DMS79 treated with DMSO at 0.1 percent for 48 hours (cell line): ENCODE measurements around the gene SAMD11.
"Not testable (repeated sequence)": the region's sequence is repeated elsewhere in the genome, so short reads cannot be mapped to it uniquely, and the experiment has no call there.

Source experiments
- DNase-seq: peaks from one replicate; lab custom pipeline; 2025; lab: John Stamatoyannopoulos, UW

The SAMD11 gene

GRCh38 chr1:964691-965525 is 41.2 kb downstream of the SAMD11 start:
- DNase-seq, result no peak

GRCh38 chr1:965526-966134 is 41.9 kb downstream of the SAMD11 start:
- DNase-seq, result no peak

- no peak for DNase-seq
Observed at GRCh38 chr1:966135-966703, 42.5 kb downstream of the SAMD11 start, which contains the start of gene PLEKHN1. Gene PLEKHN1, plus strand, starts transcription at chr1:966482. Its CDS starts 50 bp downstream, at chr1:966532.

GRCh38 chr1:966704-967300 is 43.1 kb downstream of the SAMD11 start:
- DNase-seq, result peak; percentile 32

GRCh38 chr1:967466-968343 is 44.0 kb downstream of the SAMD11 start:
- no peak for DNase-seq

- no peak for DNase-seq
Observed at GRCh38 chr1:969260-969855, 45.6 kb downstream of the SAMD11 start.

DNA sequence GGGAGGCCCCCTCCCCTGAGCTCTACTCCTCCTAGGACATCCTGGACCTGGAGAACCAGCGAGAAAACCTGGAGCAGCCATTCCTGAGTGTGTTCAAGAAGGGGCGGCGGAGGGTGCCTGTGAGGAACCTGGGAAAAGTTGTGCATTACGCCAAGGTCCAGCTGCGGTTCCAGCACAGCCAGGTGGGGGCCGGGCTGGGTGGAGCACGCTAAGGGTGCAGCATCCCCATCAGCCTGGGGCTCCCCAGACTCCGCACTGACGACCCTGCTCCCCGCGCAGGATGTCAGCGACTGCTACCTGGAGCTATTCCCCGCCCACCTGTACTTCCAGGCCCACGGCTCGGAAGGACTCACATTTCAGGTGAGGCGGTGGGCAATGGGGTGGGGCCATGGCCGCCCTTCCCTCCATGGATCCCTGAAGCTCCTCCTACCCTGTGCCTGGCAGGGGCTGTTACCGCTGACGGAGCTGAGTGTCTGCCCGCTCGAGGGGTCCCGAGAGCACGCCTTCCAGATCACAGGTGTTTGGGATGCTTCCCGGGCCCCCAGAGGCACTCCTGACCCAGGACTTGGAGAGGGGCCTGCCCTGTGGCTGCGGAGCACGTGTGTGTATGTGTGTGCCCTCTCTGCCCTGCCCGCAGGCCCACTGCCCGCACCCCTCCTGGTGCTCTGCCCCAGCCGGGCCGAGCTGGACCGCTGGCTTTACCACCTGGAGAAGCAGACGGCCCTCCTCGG is 46.7 kb downstream of the SAMD11 start:
- peak; percentile 38 for DNase-seq

DNA sequence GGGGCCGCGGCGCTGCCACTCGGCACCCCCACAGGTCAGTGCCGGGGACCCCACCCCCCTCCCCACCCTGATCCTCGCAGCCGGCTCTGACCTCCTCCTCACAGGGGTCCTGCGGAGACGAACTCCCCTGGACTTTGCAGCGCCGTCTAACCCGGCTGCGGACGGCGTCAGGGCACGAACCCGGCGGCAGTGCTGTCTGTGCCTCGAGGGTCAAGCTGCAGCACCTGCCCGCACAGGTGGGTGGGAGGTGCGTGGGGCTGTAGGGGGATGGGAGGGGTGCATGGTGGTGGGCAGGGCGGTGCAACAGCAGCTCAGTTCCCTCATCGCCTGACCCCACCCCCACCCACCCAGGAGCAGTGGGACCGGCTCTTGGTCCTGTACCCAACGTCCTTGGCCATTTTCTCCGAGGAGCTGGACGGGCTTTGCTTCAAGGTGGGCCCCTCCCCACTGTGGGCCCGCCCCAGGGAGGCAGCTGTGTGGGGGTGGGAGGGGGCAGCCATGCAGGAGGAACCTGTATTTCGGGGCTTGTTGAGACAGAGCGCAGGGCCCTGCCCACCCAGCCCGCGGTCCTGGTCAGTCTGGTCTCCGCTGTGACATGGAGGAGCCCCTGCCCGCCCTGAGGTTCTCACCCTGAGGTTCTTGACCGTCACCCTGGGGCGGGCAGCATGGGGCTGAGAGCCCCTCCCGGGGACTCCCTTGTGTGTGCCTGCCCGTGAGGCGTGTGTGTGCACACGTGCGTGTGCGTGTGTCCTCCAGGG is 47.4 kb downstream of the SAMD11 start:
- DNase-seq, result no peak

DNA sequence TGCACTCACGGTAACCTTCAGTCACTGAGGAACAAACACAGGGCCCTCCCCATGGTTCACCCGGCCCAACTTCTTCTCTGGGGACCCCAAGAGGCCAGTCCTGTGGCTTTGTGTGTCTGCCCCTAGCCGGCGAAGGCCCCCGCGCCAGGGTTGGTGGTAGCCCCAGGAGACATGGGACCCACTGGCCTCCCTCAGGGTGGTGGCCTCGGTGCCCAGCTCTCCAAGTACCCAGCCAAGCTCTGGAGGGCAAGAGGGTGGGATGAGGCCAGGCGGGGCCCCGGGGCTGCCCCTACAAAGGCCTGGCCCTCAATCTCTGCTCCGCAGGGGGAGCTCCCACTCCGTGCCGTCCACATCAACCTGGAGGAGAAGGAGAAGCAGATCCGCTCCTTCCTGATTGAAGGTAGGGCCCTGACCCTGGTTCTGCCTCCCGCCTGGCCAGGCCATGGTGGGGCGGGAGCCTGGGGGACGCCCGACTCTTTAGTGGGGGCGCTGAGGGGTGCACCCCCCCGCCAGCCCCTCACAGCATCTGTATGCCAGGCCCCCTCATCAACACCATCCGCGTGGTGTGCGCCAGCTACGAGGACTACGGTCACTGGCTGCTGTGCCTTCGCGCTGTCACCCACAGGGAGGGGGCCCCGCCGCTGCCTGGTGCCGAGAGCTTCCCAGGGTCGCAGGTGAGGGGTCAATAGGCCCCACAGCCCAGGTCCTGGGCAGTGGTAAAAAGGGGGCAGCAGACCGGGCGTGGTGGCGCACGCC is 48.2 kb downstream of the SAMD11 start:
- DNase-seq, result no peak

GRCh38 chr1:972726-973458 is 49.2 kb downstream of the SAMD11 start:
- DNase-seq, result no peak

DNA sequence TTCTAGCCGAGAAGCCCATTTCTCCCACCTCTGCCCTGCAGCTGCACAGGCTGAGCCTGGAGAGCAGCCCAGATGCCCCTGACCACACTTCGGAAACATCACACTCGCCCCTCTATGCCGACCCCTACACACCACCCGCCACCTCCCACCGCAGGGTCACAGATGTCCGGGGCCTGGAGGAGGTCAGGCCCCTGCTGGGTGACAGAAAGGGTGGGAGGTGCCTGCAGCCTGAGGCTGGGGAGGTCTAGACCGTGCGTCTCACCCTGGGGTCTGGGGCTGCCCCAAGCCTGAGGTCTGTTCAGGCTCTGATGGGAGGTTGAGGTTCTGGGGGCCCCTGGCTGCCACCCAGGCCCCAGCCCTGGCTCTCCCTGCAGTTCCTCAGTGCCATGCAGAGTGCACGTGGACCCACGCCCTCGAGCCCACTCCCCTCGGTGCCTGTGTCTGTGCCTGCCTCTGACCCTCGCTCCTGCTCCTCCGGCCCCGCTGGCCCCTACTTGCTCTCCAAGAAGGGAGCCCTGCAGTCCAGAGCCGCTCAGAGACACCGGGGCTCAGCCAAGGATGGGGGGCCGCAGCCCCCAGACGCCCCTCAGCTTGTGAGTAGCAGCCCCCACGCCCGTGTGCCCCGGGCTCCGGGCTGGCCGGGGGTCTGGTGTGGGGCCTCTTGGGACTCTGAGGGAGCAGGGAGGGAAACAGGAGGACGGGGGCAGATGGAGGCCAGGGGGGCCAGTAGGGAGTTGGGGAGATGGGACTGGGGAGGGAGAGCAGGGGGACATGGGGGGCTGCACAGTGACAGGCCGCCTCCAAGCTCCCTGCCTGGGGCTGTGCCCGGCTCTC is 50.0 kb downstream of the SAMD11 start:
- no peak for DNase-seq

DNA sequence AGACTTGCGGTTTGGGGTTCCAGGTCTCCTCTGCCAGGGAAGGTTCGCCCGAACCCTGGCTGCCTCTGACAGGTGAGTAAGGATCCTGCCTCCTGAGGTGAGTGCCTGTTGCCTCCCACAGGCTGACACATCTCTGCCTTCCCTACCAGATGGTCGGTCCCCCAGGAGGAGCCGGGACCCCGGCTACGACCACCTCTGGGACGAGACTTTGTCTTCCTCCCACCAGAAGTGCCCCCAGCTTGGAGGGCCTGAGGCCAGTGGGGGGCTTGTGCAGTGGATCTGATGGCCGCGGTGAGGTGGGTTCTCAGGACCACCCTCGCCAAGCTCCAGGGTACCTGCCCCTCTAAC is 50.5 kb downstream of the SAMD11 start:
- no peak for DNase-seq

DNA sequence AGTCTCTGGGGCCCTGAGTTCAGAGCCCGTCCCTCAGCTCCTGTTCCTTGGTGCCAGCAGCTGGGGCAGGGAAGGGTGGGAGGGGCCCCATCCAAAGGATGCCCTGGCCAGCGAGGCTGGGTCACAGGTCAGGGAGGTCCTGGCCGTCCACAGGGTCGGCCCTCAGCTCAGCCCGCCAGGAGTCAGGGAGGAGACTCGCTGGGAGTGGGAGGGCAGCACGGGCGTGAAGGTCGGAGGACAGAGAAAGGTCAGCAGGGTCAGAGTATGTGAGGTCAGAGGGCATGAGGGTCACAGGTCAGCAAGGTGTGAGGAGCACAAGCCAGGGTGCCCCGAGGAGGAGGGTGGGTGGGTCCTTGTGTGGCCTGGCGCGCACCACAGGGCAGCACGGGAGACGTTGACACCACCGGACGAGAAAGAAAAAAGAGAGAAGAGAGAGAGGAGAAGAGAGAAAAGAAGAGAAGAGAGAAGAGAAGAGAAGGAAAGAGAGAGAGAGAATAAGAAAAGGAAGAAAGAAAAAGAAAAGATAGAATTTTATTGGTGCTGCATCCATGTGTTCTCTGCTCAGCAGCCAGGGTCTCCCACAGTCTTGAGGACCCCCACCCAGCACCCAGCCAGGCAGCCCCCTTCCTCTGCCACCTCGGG is 51.1 kb downstream of the SAMD11 start:
- no peak for DNase-seq

- DNase-seq, result no peak
Observed at GRCh38 chr1:975365-975764, 51.6 kb downstream of the SAMD11 start.

- peak; percentile 66 for DNase-seq
Observed at GRCh38 chr1:975896-976683, 52.4 kb downstream of the SAMD11 start.

GRCh38 chr1:976791-977190 is 53.1 kb downstream of the SAMD11 start:
- not testable (repeated sequence) for DNase-seq
